ENCODE measurements around the gene GMNC.

- no peak for TF ChIP-seq CTCF (IDR thresholded peaks at IDR 0.05)
- TF ChIP-seq POLR2A (IDR thresholded peaks at IDR 0.05) = no peak
These were observed 22.3 kb downstream of the GMNC start for GRCh38 chr3:190840146-190840545.

Measured in adrenal gland (tissue), 5 donors.